Sigmoid colon (tissue), 7 donors: ENCODE measurements around the gene FNDC1. TPM values are rescaled to one million over a fixed set of nuclear protein-coding genes. Genes with fewer than 3 reads are reported as not detected.

Source experiments
- DNase-seq: peaks from one replicate; pipeline ENCODE4 v3.0.0-alpha.2; 2019
- H3K27ac ChIP-seq, 4 donors: fragments of 200-600 bp; sonication (generic); one replicate each; pipeline ENCODE4 v1.5.1; 2016 to 2019; ENCODE audit warnings: mild to moderate bottlenecking in 1 of 4
- H3K27me3 ChIP-seq, 3 donors: fragments of 200-600 bp; sonication (generic); one replicate each; pipeline ENCODE4 v1.5.1; 2019; ENCODE audit warnings: mild to moderate bottlenecking in 1 of 3
- H3K36me3 ChIP-seq, 4 donors: fragments of 200-600 bp; sonication (generic); one replicate each; pipeline ENCODE4 v1.5.1; 2016 to 2019
- H3K4me1 ChIP-seq, 4 donors: fragments of 200-600 bp; sonication (generic); one replicate each; pipeline ENCODE4 v1.5.1; 2017 to 2019
- H3K4me3 ChIP-seq, 4 donors: fragments of 200-600 bp; sonication (generic); one replicate each; pipeline ENCODE4 v1.5.1; 2017 to 2019; ENCODE audit warnings: mild to moderate bottlenecking in 2 of 4, moderate library complexity in 1 of 4
- H3K9me3 ChIP-seq, 4 donors: fragments of 200-600 bp in 3 of 4; sonication (generic) in 3 of 4; one replicate each; pipeline versions ENCODE4 v1.5.1 to v1.6.1; 2013 to 2019
- CTCF ChIP-seq, 4 experiments: fragments of 450-650 bp in 3 of 4; fragments of 200-600 bp in 1 of 4; IDR thresholded peaks; one replicate each; pipeline ENCODE4 v1.5.1; 2016 to 2019; ENCODE audit warnings: antibody characterized with exemption in 4 of 4, mild to moderate bottlenecking in 3 of 4, moderate library complexity in 2 of 4
- EP300 ChIP-seq, 4 donors: sonication (generic); formaldehyde crosslinking; IDR thresholded peaks; one replicate each; pipeline ENCODE4 v1.6.1; 2017; ENCODE audit warnings: antibody characterized with exemption in 4 of 4
- POLR2A ChIP-seq, 2 donors: fragments of 450-650 bp; IDR thresholded peaks; one replicate each; pipeline ENCODE4 v1.6.1; 2016; ENCODE audit warnings: antibody characterized with exemption in 2 of 2, mild to moderate bottlenecking in 2 of 2, moderate library complexity in 2 of 2
- POLR2AphosphoS5 ChIP-seq, 4 donors: sonication (generic); formaldehyde crosslinking; IDR thresholded peaks; one replicate each; pipeline ENCODE4 v1.6.1; 2017; ENCODE audit warnings: antibody characterized with exemption in 4 of 4
- WGBS, 2 donors: extraction: QIAGEN DNeasy Blood & Tissue Kit; methylation state at CpG; one replicate each; pipeline ENCODE4 v1.1.7; 2013; 5-methylcytosine and 5-hydroxymethylcytosine counted together
- intact Hi-C: fragments of 100-400 bp; cut with DNase I; formaldehyde crosslinking; loops from one replicate; pipeline ENCODE4 v1.15.1; 2023
- polyA plus RNA-seq, 3 donors: library from polyadenylated mRNA; stranded (reverse); fragments of 200-250 nt; gene quantifications; one replicate each; pipeline ENCODE4 v1.2.3, GENCODE V29; 2013
- total RNA-seq, 4 donors: library from RNA; depleted of rRNA; stranded (reverse); fragments of >200 nt; gene quantifications; one replicate each; pipeline ENCODE4 v1.1.0, GENCODE V29; 2016
- donor health status: healthy with polysubstance abuse.
- donor health status: Bipolar disorder and iron deficiency.
- donor health status: healthy.

The FNDC1 gene
- total and polyA plus RNA-seq, 7 donors: 0.89 to 19.8 (median 16.8) TPM; not detected in 2

GRCh38 chr6:159157431-159157830 is 11.8 kb upstream of the FNDC1 start:
- no peak overlapping the region for H3K27ac ChIP-seq
- intact Hi-C loops: no loop called here
- no peaks in the 10 kb centered on the region for H3K4me1 ChIP-seq
- H3K4me3 ChIP-seq: no peak overlapping the region
- no peak for TF ChIP-seq POLR2A (IDR thresholded peaks at IDR 0.05)
- no peaks in the 10 kb centered on the region for H3K36me3 ChIP-seq
- no peak for DNase-seq
- H3K27me3 ChIP-seq: no peaks in the 10 kb centered on the region
- peaks cover 0 to 12% (median 2%) of the 10 kb centered on the region in 4 donors for H3K9me3 ChIP-seq
- WGBS, 2 donors: 45 to 77% methylated on average over 2 of the region's 2 CpGs

- 38 to 80% methylated on average over 3 of the region's 3 CpGs for WGBS, 2 donors
- no peak overlapping the region for H3K27ac ChIP-seq
- intact Hi-C loops: no loop called here
- no peaks in the 10 kb centered on the region for H3K36me3 ChIP-seq
- no peak overlapping the region for H3K4me3 ChIP-seq
- no peak for DNase-seq
- TF ChIP-seq EP300 (IDR thresholded peaks at IDR 0.05) (no peak), POLR2A (IDR thresholded peaks at IDR 0.05) (no peak), CTCF (IDR thresholded peaks at IDR 0.05) (no peak), POLR2AphosphoS5 (IDR thresholded peaks at IDR 0.05) (no peak)
- H3K27me3 ChIP-seq: peaks cover 0 to 11% (median 0%) of the 10 kb centered on the region in 3 donors
- H3K4me1 ChIP-seq: no peaks in the 10 kb centered on the region
- H3K9me3 ChIP-seq: no peaks in the 10 kb centered on the region
These were observed 7.4 kb upstream of the FNDC1 start for GRCh38 chr6:159161839-159162238.

GRCh38 chr6:159163901-159164370 is 5.3 kb upstream of the FNDC1 start:
- 76% methylated on average over 5 of the region's 5 CpGs for WGBS, 2 donors

GRCh38 chr6:159168536-159169192 is 536 bp upstream of the FNDC1 start:
- Histone ChIP-seq H3K4me1 (peaks cover 0 to 25% (median 17%) of the 10 kb centered on the region in 4 donors), H3K4me3 (peak overlapping the region; percentile 7 to 53 (median 42)), H3K36me3 (no peaks in the 10 kb centered on the region), H3K27ac (peak overlapping the region in 3 of 4 donors; percentile 42 to 57 (median 56)), H3K9me3 (no peaks in the 10 kb centered on the region), H3K27me3 (peaks cover 0 to 75% (median 31%) of the 10 kb centered on the region in 3 donors)
- TF ChIP-seq CTCF (IDR thresholded peaks at IDR 0.05) (peak in 1 of 4 experiments; percentile 1), POLR2AphosphoS5 (IDR thresholded peaks at IDR 0.05) (no peak)
- intact Hi-C loops: loop anchor here (2.0 kb wide), 1 partner anchor 482 kb away; no protein-coding TSS in a partner anchor
- peak; percentile 85 for DNase-seq
- WGBS, 2 donors: 5 to 8% methylated on average over 43 of the region's 43 CpGs

More at GRCh38 chr6:159163901-159164370, 5.3 kb upstream of the FNDC1 start:
- Histone ChIP-seq H3K9me3 (no peaks in the 10 kb centered on the region), H3K27me3 (peaks cover 0 to 30% (median 11%) of the 10 kb centered on the region in 3 donors), H3K36me3 (no peaks in the 10 kb centered on the region), H3K4me1 (peaks cover 0 to 5% (median 2%) of the 10 kb centered on the region in 4 donors), H3K4me3 (no peak overlapping the region), H3K27ac (no peak overlapping the region)
- no peak for DNase-seq
- intact Hi-C loops: no loop called here
- no peak for TF ChIP-seq EP300 (IDR thresholded peaks at IDR 0.05)
- no peak for TF ChIP-seq POLR2A (IDR thresholded peaks at IDR 0.05)
- no peak for TF ChIP-seq POLR2AphosphoS5 (IDR thresholded peaks at IDR 0.05)
- TF ChIP-seq CTCF (IDR thresholded peaks at IDR 0.05): no peak

DNA sequence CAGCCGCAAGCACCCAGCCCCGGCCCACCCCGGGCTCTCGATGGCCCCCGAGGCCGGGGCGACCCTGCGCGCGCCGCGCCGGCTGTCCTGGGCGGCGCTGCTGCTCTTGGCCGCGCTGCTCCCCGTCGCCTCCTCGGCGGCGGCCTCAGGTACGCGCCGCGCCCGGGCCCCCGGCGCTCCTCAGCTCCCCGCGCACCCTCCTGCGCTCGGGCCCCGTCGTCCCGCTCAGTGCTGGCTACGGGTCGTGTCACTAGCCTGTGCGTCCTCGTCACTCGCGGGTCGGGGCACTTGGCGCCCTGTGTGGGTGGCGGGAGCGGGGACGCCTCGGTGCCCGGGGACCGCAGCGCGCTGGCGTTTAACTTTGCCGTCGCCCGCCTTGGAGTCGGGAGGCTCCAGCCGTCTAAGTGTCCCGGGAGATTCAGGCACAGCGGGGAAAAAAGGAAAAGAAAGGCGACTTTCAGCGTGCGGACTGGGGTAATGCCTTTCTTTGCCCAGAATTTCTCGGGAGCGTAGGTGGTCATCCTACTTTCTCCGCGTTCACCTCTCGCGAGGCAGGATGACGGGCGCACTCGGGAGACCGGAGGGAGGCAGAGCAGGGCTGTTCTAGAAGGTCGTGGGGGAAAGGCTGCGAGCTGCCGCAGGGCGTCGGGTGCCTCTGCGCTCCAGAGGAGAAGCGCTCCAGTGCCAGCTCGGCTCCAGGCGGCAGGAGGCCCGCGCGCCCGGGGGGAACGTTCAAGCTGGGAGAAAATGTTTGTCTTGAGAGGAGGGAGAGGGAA is 545 bp downstream of the FNDC1 start:
- peak; percentile 69 for DNase-seq
- H3K4me1 ChIP-seq: peaks cover 0 to 25% (median 22%) of the 10 kb centered on the region in 4 donors
- H3K27ac ChIP-seq: peak overlapping the region in 3 of 4 donors; percentile 42 to 63 (median 58)
- TF ChIP-seq POLR2A (IDR thresholded peaks at IDR 0.05): no peak
- TF ChIP-seq CTCF (IDR thresholded peaks at IDR 0.05): no peak
- peak in 1 of 4 donors; percentile 8 for TF ChIP-seq POLR2AphosphoS5 (IDR thresholded peaks at IDR 0.05)
- no peak for TF ChIP-seq EP300 (IDR thresholded peaks at IDR 0.05)
- no peaks in the 10 kb centered on the region for H3K9me3 ChIP-seq
- intact Hi-C loops: loop anchor here (2.0 to 10.0 kb wide), 2 partner anchors 295 to 481 kb away; no protein-coding TSS in a partner anchor
- WGBS, 2 donors: 1 to 4% methylated on average over 87 of the region's 87 CpGs
- H3K36me3 ChIP-seq: no peaks in the 10 kb centered on the region
- H3K27me3 ChIP-seq: peaks cover 0 to 82% (median 32%) of the 10 kb centered on the region in 3 donors
- peak overlapping the region; percentile 13 to 53 (median 42) for H3K4me3 ChIP-seq
